HepG2 (cell line): ENCODE data around the gene AGAP1. TPM values are rescaled to one million over a fixed set of nuclear protein-coding genes. Genes with fewer than 3 reads are reported as not detected.

Experiments
- FOXA1 ChIP-seq, 2 experiments: fragments of 450-650 bp in 1 of 2; sonication (generic) in 1 of 2; formaldehyde crosslinking in 1 of 2; IDR thresholded peaks; 2 replicates each; pipeline versions ENCODE4 v1.4.0 to v1.6.1; 2016 to 2020; ENCODE audit warnings: missing genetic modification reagents in 1 of 2
- FOXK1 ChIP-seq: sonication (generic); formaldehyde crosslinking; IDR thresholded peaks from 2 replicates; pipeline ENCODE4 v1.4.0; 2020; ENCODE audit warnings: low read depth, missing genetic modification reagents, borderline replicate concordance
- FOXP4 ChIP-seq: sonication (generic); formaldehyde crosslinking; IDR thresholded peaks from 2 replicates; pipeline ENCODE4 v1.4.0; 2020; ENCODE audit warnings: missing genetic modification reagents
- MAZ ChIP-seq, 2 experiments: sonication (generic) in 1 of 2; formaldehyde crosslinking in 1 of 2; IDR thresholded peaks; 2 replicates each; pipeline versions ENCODE4 v1.5.0 to v1.6.1; 2012 to 2020; ENCODE audit warnings: low read depth in 2 of 2, mild to moderate bottlenecking in 2 of 2, borderline replicate concordance in 1 of 2, improper control_type of control experiment in 1 of 2, low read length in 1 of 2, missing genetic modification reagents in 1 of 2, moderate library complexity in 1 of 2
- NFIB ChIP-seq: sonication (generic); formaldehyde crosslinking; IDR thresholded peaks from 2 replicates; pipeline ENCODE4 v1.9.0; 2021; ENCODE audit warnings: missing genetic modification reagents, mild to moderate bottlenecking, borderline replicate concordance
- PAF1 ChIP-seq: IDR thresholded peaks from 2 replicates; pipeline ENCODE4 v1.6.1; 2016; ENCODE audit warnings: missing genetic modification reagents, missing compliant biosample characterization
- RERE ChIP-seq: IDR thresholded peaks from 2 replicates; pipeline ENCODE4 v1.6.1; 2016; ENCODE audit warnings: low read depth, missing genetic modification reagents, missing compliant biosample characterization
- SIX4 ChIP-seq: sonication (generic); formaldehyde crosslinking; IDR thresholded peaks from 2 replicates; pipeline ENCODE4 v1.4.0; 2020; ENCODE audit warnings: missing genetic modification reagents
- SMARCC2 ChIP-seq: fragments of 450-650 bp; IDR thresholded peaks from 2 replicates; pipeline ENCODE4 v1.6.1; 2017; ENCODE audit warnings: antibody characterized with exemption, mild to moderate bottlenecking
- SOX5 ChIP-seq: IDR thresholded peaks from 2 replicates; pipeline ENCODE4 v1.6.1; 2016; ENCODE audit warnings: borderline replicate concordance
- ZNF441 ChIP-seq: sonication (generic); formaldehyde crosslinking; IDR thresholded peaks from 2 replicates; pipeline ENCODE4 v1.7.0; 2021; ENCODE audit warnings: missing genetic modification reagents, borderline replicate concordance
- ZNF552 ChIP-seq: sonication (generic); formaldehyde crosslinking; IDR thresholded peaks from 2 replicates; pipeline ENCODE4 v1.9.0; 2022; ENCODE audit warnings: missing genetic modification reagents, mild to moderate bottlenecking, borderline replicate concordance
- ZNF580 ChIP-seq: IDR thresholded peaks from 2 replicates; pipeline ENCODE4 v1.6.1; 2016; ENCODE audit warnings: low read depth, borderline replicate concordance
- ZNF709 ChIP-seq: sonication (generic); formaldehyde crosslinking; IDR thresholded peaks from 2 replicates; pipeline ENCODE4 v1.5.0; 2020; ENCODE audit warnings: mild to moderate bottlenecking, missing genetic modification reagents
- ZNF710 ChIP-seq: sonication (generic); formaldehyde crosslinking; IDR thresholded peaks from 2 replicates; pipeline ENCODE4 v1.5.0; 2020; ENCODE audit warnings: mild to moderate bottlenecking, missing genetic modification reagents, borderline replicate concordance
- ZNF720 ChIP-seq: sonication (generic); formaldehyde crosslinking; IDR thresholded peaks from 2 replicates; pipeline ENCODE4 v1.4.0; 2020; ENCODE audit warnings: missing genetic modification reagents
- ZXDC ChIP-seq: sonication (generic); formaldehyde crosslinking; IDR thresholded peaks from 2 replicates; pipeline ENCODE4 v1.5.0; 2020; ENCODE audit warnings: mild to moderate bottlenecking, missing genetic modification reagents
- polyA plus RNA-seq, 8 experiments: library from polyadenylated mRNA; depleted of rRNA in 3 of 8; stranded (reverse) in 7 of 8; unstranded in 1 of 8; fragments of >200 nt; fragmentation: Illumina TruSeq in 4 of 8; extraction: Trizol in 4 of 8; gene quantifications; 2 replicates each; pipeline versions ENCODE4 v1.2.1 to v1.2.3, GENCODE V29; 2011 to 2016; ENCODE audit warnings: low read depth in 4 of 8, missing spikeins in 1 of 8, mixed read lengths in 1 of 8; ENCODE audit not compliant: insufficient read depth in 1 of 8
- total RNA-seq, 5 experiments: library from RNA; depleted of rRNA; stranded (reverse); fragments of >200 nt; fragmentation: Illumina TruSeq; extraction: Trizol; gene quantifications; 2 replicates each; pipeline ENCODE4 v1.2.3, GENCODE V29; 2016; ENCODE audit warnings: low read depth in 1 of 5

Gene AGAP1
- total and polyA plus RNA-seq, 2 of the 13 experiments (the other 11 are each of a cell fraction or from before 2014, with no cell fraction given) = 21.2 to 32.7 TPM

- TF ChIP-seq FOXK1 (CRISPR knock-in tag) (0 out of 2 replicates have a peak, but pooled peaks have one; percentile 17), SMARCC2 (no peak), ZNF720 (CRISPR knock-in tag) (no peak), PAF1 (CRISPR knock-in tag) (no peak), SOX5 (CRISPR knock-in tag) (peak; percentile 72; the same call in 1 of the 2 replicates), ZNF580 (CRISPR knock-in tag) (no peak), NFIB (CRISPR knock-in tag) (no peak), FOXA1 (IDR thresholded peaks at IDR 0.05) (no peak), FOXA1 (CRISPR knock-in tag; IDR thresholded peaks at IDR 0.05) (peak; percentile 50; the same call in 1 of the 2 replicates), SIX4 (CRISPR knock-in tag) (no peak), ZXDC (no peak), ZNF441 (CRISPR knock-in tag) (no peak), RERE (no peak), ZNF710 (peak; percentile 42; the same call in 1 of the 2 replicates), ZNF709 (CRISPR knock-in tag) (no peak), MAZ (IDR thresholded peaks at IDR 0.05; ENCODE audit: borderline replicate concordance, low read depth, low read length) (no peak), MAZ (CRISPR knock-in tag; IDR thresholded peaks at IDR 0.05; ENCODE audit: low read depth) (no peak), ZNF552 (CRISPR knock-in tag) (no peak), FOXP4 (CRISPR knock-in tag) (peak; percentile 62)
These were observed 407.4 kb downstream of the AGAP1 start (continued) for GRCh38 chr2:235901243-235901642.
